Mucosa of stomach (tissue), 1 donor: ENCODE data around the gene BACE1-AS.

ENCODE experiments used
- H3K27me3 ChIP-seq: one replicate; pipeline ENCODE4 v1.7.0; 2013; ENCODE audit warnings: mild to moderate bottlenecking, low read length; ENCODE audit not compliant: control insufficient read depth, insufficient read depth
- H3K36me3 ChIP-seq: one replicate; pipeline ENCODE4 v1.7.0; 2013; ENCODE audit warnings: low read length; ENCODE audit not compliant: control insufficient read depth, insufficient read depth
- H3K4me1 ChIP-seq: one replicate; pipeline ENCODE4 v1.7.0; 2013; ENCODE audit warnings: mild to moderate bottlenecking, low read length; ENCODE audit not compliant: control insufficient read depth, insufficient read depth
- H3K4me3 ChIP-seq: one replicate; pipeline ENCODE4 v1.7.0; 2013; ENCODE audit warnings: low read length
- H3K9ac ChIP-seq: one replicate; pipeline ENCODE4 v1.7.0; 2013; ENCODE audit warnings: mild to moderate bottlenecking, low read length, moderate library complexity
- H3K9me3 ChIP-seq: one replicate; pipeline ENCODE4 v1.7.0; 2013; ENCODE audit warnings: mild to moderate bottlenecking, low read length, moderate library complexity; ENCODE audit not compliant: control insufficient read depth
- donor health status: Pancreatic carcinoma.

The BACE1-AS gene

GRCh38 chr11:117273550-117274289, 17.4 kb upstream of the BACE1-AS start:
- no peak overlapping the region for H3K9ac ChIP-seq
- H3K4me1 ChIP-seq = no peaks in the 10 kb centered on the region
- no peaks in the 10 kb centered on the region for H3K36me3 ChIP-seq
- no peaks in the 10 kb centered on the region for H3K9me3 ChIP-seq
- no peak overlapping the region for H3K4me3 ChIP-seq
- no peaks in the 10 kb centered on the region for H3K27me3 ChIP-seq

- Histone ChIP-seq H3K27me3 (no peaks in the 10 kb centered on the region), H3K9ac (no peak overlapping the region), H3K4me3 (no peak overlapping the region), H3K4me1 (no peaks in the 10 kb centered on the region), H3K9me3 (no peaks in the 10 kb centered on the region), H3K36me3 (peaks cover 3% of the 10 kb centered on the region)
Measured at GRCh38 chr11:117278347-117278746, 12.8 kb upstream of the BACE1-AS start.

GRCh38 chr11:117279711-117280376, 11.3 kb upstream of the BACE1-AS start:
- Histone ChIP-seq H3K36me3 (peaks cover 8% of the 10 kb centered on the region), H3K9ac (no peak overlapping the region), H3K4me1 (no peaks in the 10 kb centered on the region), H3K4me3 (no peak overlapping the region), H3K27me3 (no peaks in the 10 kb centered on the region), H3K9me3 (no peaks in the 10 kb centered on the region)

- Histone ChIP-seq H3K36me3 (peaks cover 8% of the 10 kb centered on the region), H3K4me3 (no peak overlapping the region), H3K9me3 (no peaks in the 10 kb centered on the region), H3K9ac (no peak overlapping the region), H3K27me3 (no peaks in the 10 kb centered on the region), H3K4me1 (no peaks in the 10 kb centered on the region)
Measured at GRCh38 chr11:117281159-117281558, 10.0 kb upstream of the BACE1-AS start.

GRCh38 chr11:117281869-117282268, 9.3 kb upstream of the BACE1-AS start:
- no peak overlapping the region for H3K4me3 ChIP-seq
- H3K4me1 ChIP-seq = no peaks in the 10 kb centered on the region
- H3K27me3 ChIP-seq = no peaks in the 10 kb centered on the region
- H3K36me3 ChIP-seq = peaks cover 8% of the 10 kb centered on the region
- no peak overlapping the region for H3K9ac ChIP-seq
- no peaks in the 10 kb centered on the region for H3K9me3 ChIP-seq

- Histone ChIP-seq H3K27me3 (no peaks in the 10 kb centered on the region), H3K9ac (no peak overlapping the region), H3K36me3 (peaks cover 8% of the 10 kb centered on the region), H3K4me3 (no peak overlapping the region), H3K4me1 (no peaks in the 10 kb centered on the region), H3K9me3 (no peaks in the 10 kb centered on the region)
Measured at GRCh38 chr11:117282956-117283355, 8.2 kb upstream of the BACE1-AS start.

- no peaks in the 10 kb centered on the region for H3K4me1 ChIP-seq
- H3K4me3 ChIP-seq = no peak overlapping the region
- H3K9ac ChIP-seq = no peak overlapping the region
- peaks cover 8% of the 10 kb centered on the region for H3K36me3 ChIP-seq
- no peaks in the 10 kb centered on the region for H3K27me3 ChIP-seq
- H3K9me3 ChIP-seq = no peaks in the 10 kb centered on the region
Measured at GRCh38 chr11:117284053-117284452, 7.1 kb upstream of the BACE1-AS start.

- H3K4me1 ChIP-seq = no peaks in the 10 kb centered on the region
- peaks cover 4% of the 10 kb centered on the region for H3K36me3 ChIP-seq
- H3K9ac ChIP-seq = no peak overlapping the region
- H3K4me3 ChIP-seq = no peak overlapping the region
- no peaks in the 10 kb centered on the region for H3K27me3 ChIP-seq
- H3K9me3 ChIP-seq = no peaks in the 10 kb centered on the region
Measured at GRCh38 chr11:117286588-117286987, 4.6 kb upstream of the BACE1-AS start.

GRCh38 chr11:117287668-117288067, 3.5 kb upstream of the BACE1-AS start:
- no peak overlapping the region for H3K4me3 ChIP-seq
- H3K9me3 ChIP-seq = no peaks in the 10 kb centered on the region
- H3K36me3 ChIP-seq = peaks cover 4% of the 10 kb centered on the region
- no peaks in the 10 kb centered on the region for H3K27me3 ChIP-seq
- H3K4me1 ChIP-seq = no peaks in the 10 kb centered on the region
- no peak overlapping the region for H3K9ac ChIP-seq

GRCh38 chr11:117289795-117290194, 1.4 kb upstream of the BACE1-AS start:
- Histone ChIP-seq H3K9ac (no peak overlapping the region), H3K4me3 (no peak overlapping the region), H3K27me3 (no peaks in the 10 kb centered on the region), H3K9me3 (no peaks in the 10 kb centered on the region), H3K36me3 (peaks cover 4% of the 10 kb centered on the region), H3K4me1 (no peaks in the 10 kb centered on the region)

GRCh38 chr11:117292616-117293015, 1.5 kb downstream of the BACE1-AS start:
- H3K4me3 ChIP-seq = no peak overlapping the region
- H3K36me3 ChIP-seq = peaks cover 4% of the 10 kb centered on the region
- H3K27me3 ChIP-seq = no peaks in the 10 kb centered on the region
- H3K4me1 ChIP-seq = no peaks in the 10 kb centered on the region
- no peaks in the 10 kb centered on the region for H3K9me3 ChIP-seq
- H3K9ac ChIP-seq = no peak overlapping the region

GRCh38 chr11:117295438-117296137, 4.4 kb downstream of the BACE1-AS start:
- H3K9ac ChIP-seq = no peak overlapping the region
- peaks cover 16% of the 10 kb centered on the region for H3K4me1 ChIP-seq
- H3K27me3 ChIP-seq = no peaks in the 10 kb centered on the region
- H3K4me3 ChIP-seq = no peak overlapping the region
- peaks cover 4% of the 10 kb centered on the region for H3K36me3 ChIP-seq
- H3K9me3 ChIP-seq = no peaks in the 10 kb centered on the region
